Stomach (tissue), 9 donors: Measurements from ENCODE around the gene IGF2BP3. TPM values are rescaled to one million over a fixed set of nuclear protein-coding genes. Genes with fewer than 3 reads are reported as not detected.

Source experiments
- DNase-seq, 2 donors: peaks; one replicate each; pipeline versions ENCODE4 v3.0.0 to v3.0.0-alpha.2; 2013 to 2019
- H3K27ac ChIP-seq, 5 donors: fragments of 200-600 bp in 4 of 5; sonication (generic) in 4 of 5; one replicate each; pipeline ENCODE4 v1.5.1; 2013 to 2019; ENCODE audit warnings: mild to moderate bottlenecking in 1 of 5, moderate library complexity in 1 of 5
- H3K27me3 ChIP-seq, 3 donors: fragments of 200-600 bp; sonication (generic); one replicate each; pipeline ENCODE4 v1.5.1; 2017 to 2019; ENCODE audit warnings: mixed run types in 1 of 3
- H3K36me3 ChIP-seq, 4 donors: fragments of 200-600 bp; sonication (generic); 1 replicate in 3 of 4; 2 replicates in 1 of 4; pipeline ENCODE4 v1.5.1; 2016 to 2019
- H3K4me1 ChIP-seq, 4 donors: fragments of 200-600 bp; sonication (generic); one replicate each; pipeline ENCODE4 v1.5.1; 2016 to 2019
- H3K4me3 ChIP-seq, 4 donors: fragments of 200-600 bp; sonication (generic) in 3 of 4; one replicate each; pipeline ENCODE4 v1.5.1; 2016 to 2019; ENCODE audit warnings: mild to moderate bottlenecking in 1 of 4
- H3K9me3 ChIP-seq, 4 donors: fragments of 200-600 bp; sonication (generic); one replicate each; pipeline ENCODE4 v1.5.1; 2016 to 2019
- CTCF ChIP-seq, 7 experiments: fragments of 450-650 bp in 4 of 7; fragments of 200-600 bp in 3 of 7; sonication (generic) in 3 of 7; IDR thresholded peaks; one replicate each; pipeline ENCODE4 v1.5.1; 2016 to 2019; ENCODE audit warnings: antibody characterized with exemption in 7 of 7, control low read depth in 2 of 7, mild to moderate bottlenecking in 1 of 7
- EP300 ChIP-seq: sonication (generic); formaldehyde crosslinking; IDR thresholded peaks from one replicate; pipeline ENCODE4 v1.6.1; 2017; ENCODE audit warnings: antibody characterized with exemption
- POLR2A ChIP-seq, 4 donors: fragments of 450-650 bp; IDR thresholded peaks; one replicate each; pipeline ENCODE4 v1.6.1; 2016; ENCODE audit warnings: antibody characterized with exemption in 4 of 4, control low read depth in 2 of 4, mild to moderate bottlenecking in 1 of 4, moderate library complexity in 1 of 4
- POLR2AphosphoS5 ChIP-seq, 3 donors: sonication (generic); formaldehyde crosslinking; IDR thresholded peaks; one replicate each; pipeline ENCODE4 v1.6.1; 2016; ENCODE audit warnings: antibody characterized with exemption in 3 of 3
- WGBS, 5 donors: extraction: QIAGEN DNeasy Blood & Tissue Kit in 3 of 5; methylation state at CpG; one replicate each; pipeline versions ENCODE4 v1.1.5 to v1.1.7; 2013 to 2018; 5-methylcytosine and 5-hydroxymethylcytosine counted together
- intact Hi-C: fragments of 100-400 bp; cut with DNase I; formaldehyde crosslinking; loops from one replicate; pipeline ENCODE4 v1.15.1; 2023; ENCODE audit warnings: low total_unique reads
- polyA plus RNA-seq, 3 donors: library from polyadenylated mRNA; stranded (reverse); fragments of 200-250 nt; gene quantifications; one replicate each; pipeline ENCODE4 v1.2.3, GENCODE V29; 2013
- total RNA-seq, 5 donors: library from RNA; depleted of rRNA; stranded (reverse); fragments of >200 nt; gene quantifications; one replicate each; pipeline versions ENCODE4 v1.1.0 to v1.2.3, GENCODE V29; 2014 to 2016
- donor health status: healthy with polysubstance abuse.
- donor health status: Bipolar disorder and iron deficiency.
- donor health status: healthy.

IGF2BP3 gene
- total and polyA plus RNA-seq, 8 donors = 0.43 to 61.9 (median 5.2) TPM; not detected in 4

- WGBS, 5 donors = 72 to 81% (median 77%) methylated on average over 6 of the region's 6 CpGs
- no peak for DNase-seq
- H3K4me1 ChIP-seq = no peaks in the 10 kb centered on the region
- H3K9me3 ChIP-seq = no peaks in the 10 kb centered on the region
- H3K36me3 ChIP-seq = no peaks in the 10 kb centered on the region
- H3K4me3 ChIP-seq = no peak overlapping the region
- H3K27me3 ChIP-seq = peaks cover 0 to 38% (median 0%) of the 10 kb centered on the region in 3 donors
- H3K27ac ChIP-seq = no peak overlapping the region
- TF ChIP-seq POLR2AphosphoS5 (IDR thresholded peaks at IDR 0.05) (no peak), CTCF (IDR thresholded peaks at IDR 0.05) (no peak), POLR2A (IDR thresholded peaks at IDR 0.05) (no peak), EP300 (no peak)
- intact Hi-C loops = no loop called here
Measured at GRCh38 chr7:23450518-23450917, 19.8 kb downstream of the IGF2BP3 start.

GRCh38 chr7:23449941-23450340 lies 20.4 kb downstream of the IGF2BP3 start:
- intact Hi-C loops = no loop called here
- no peak for DNase-seq
- Histone ChIP-seq H3K4me1 (no peaks in the 10 kb centered on the region), H3K27ac (no peak overlapping the region), H3K36me3 (no peaks in the 10 kb centered on the region), H3K27me3 (peaks cover 0 to 32% (median 0%) of the 10 kb centered on the region in 3 donors), H3K9me3 (no peaks in the 10 kb centered on the region), H3K4me3 (no peak overlapping the region)
- TF ChIP-seq POLR2AphosphoS5 (IDR thresholded peaks at IDR 0.05) (no peak), CTCF (IDR thresholded peaks at IDR 0.05) (no peak), EP300 (no peak), POLR2A (IDR thresholded peaks at IDR 0.05) (no peak)
- 65 to 78% (median 72%) methylated on average over 3 of the region's 3 CpGs for WGBS, 5 donors

- intact Hi-C loops = no loop called here
- H3K4me3 ChIP-seq = no peak overlapping the region
- TF ChIP-seq CTCF (IDR thresholded peaks at IDR 0.05) (no peak), POLR2A (IDR thresholded peaks at IDR 0.05) (no peak), EP300 (no peak), POLR2AphosphoS5 (IDR thresholded peaks at IDR 0.05) (no peak)
Measured at GRCh38 chr7:23445326-23445725, 25.0 kb downstream of the IGF2BP3 start.

GRCh38 chr7:23443974-23444373 lies 26.3 kb downstream of the IGF2BP3 start:
- no peak overlapping the region for H3K27ac ChIP-seq
- TF ChIP-seq POLR2AphosphoS5 (IDR thresholded peaks at IDR 0.05) = no peak
- TF ChIP-seq POLR2A (IDR thresholded peaks at IDR 0.05) = no peak
- no peak for TF ChIP-seq CTCF (IDR thresholded peaks at IDR 0.05)
- no peak for TF ChIP-seq EP300
- no peaks in the 10 kb centered on the region for H3K36me3 ChIP-seq
- H3K27me3 ChIP-seq = no peaks in the 10 kb centered on the region
- intact Hi-C loops = no loop called here
- DNase-seq = no peak
- no peaks in the 10 kb centered on the region for H3K4me1 ChIP-seq
- no peak overlapping the region for H3K4me3 ChIP-seq
- 58 to 91% (median 68%) methylated on average over 1 of the region's 1 CpG for WGBS, 5 donors
- no peaks in the 10 kb centered on the region for H3K9me3 ChIP-seq

More at GRCh38 chr7:23445326-23445725, 25.0 kb downstream of the IGF2BP3 start:
- WGBS, 5 donors = 69 to 82% (median 79%) methylated on average over 5 of the region's 5 CpGs
- no peaks in the 10 kb centered on the region for H3K9me3 ChIP-seq
- no peak for DNase-seq
- no peaks in the 10 kb centered on the region for H3K4me1 ChIP-seq
- no peaks in the 10 kb centered on the region for H3K36me3 ChIP-seq
- no peak overlapping the region for H3K27ac ChIP-seq
- no peaks in the 10 kb centered on the region for H3K27me3 ChIP-seq
